ENCODE data around the gene TECTB. TPM values are rescaled to one million over a fixed set of nuclear protein-coding genes. Genes with fewer than 3 reads are reported as not detected.

Gene TECTB
- total RNA-seq, 1 donor from 2014 or later, result not detected

DNA sequence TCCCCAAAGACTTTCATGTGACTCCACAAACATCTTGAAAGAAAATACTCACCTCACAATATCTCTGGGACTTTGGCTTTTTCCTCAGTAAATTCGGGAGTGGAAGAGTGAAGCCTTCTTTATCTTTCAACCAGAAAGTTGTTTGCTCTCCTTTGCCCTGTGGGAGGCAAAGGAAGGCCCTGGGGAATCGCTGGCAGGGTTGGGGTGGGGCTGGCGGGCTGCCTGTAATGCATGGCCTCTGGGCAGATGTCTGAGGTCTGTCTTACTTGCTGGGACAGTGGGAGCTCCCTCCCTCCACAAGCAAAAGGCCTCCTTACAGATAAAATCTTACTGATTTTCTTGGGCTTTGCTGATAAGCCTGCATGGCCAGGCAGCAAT lies 24.9 kb downstream of the TECTB start:
- no peak for DNase-seq (ENCODE audit: low spot score in 2 of 2, unreplicated experiment in 2 of 2)
- no peak overlapping the region for H3K4me3 Mint-ChIP-seq

DNA sequence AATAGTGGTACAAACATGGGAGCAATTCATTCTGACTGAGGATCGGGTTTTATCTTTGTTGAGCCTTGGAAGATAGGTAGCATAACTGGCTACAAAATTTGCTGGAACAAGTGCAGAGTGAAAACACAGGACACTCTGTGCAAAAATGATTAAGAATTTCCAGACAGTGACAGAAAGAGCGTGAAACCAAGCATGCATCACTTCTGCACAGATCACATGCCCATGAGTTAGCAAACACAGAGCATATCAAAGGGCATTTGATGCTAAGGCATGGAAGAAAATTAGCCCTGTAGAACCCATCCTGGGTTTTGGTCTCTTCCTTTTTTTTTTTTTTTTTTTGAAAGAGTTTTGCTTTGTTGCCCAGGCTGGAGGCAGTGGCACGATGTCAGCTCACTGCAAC lies 28.3 kb downstream of the TECTB start:
- Mint-ChIP-seq H3K4me1 (peaks cover 4% of the 10 kb centered on the region), H3K27me3 (ENCODE audit: low read depth) (peaks cover 45% of the 10 kb centered on the region), H3K27ac (no peak overlapping the region), H3K9me3 (no peaks in the 10 kb centered on the region), H3K4me3 (no peak overlapping the region), H3K36me3 (no peaks in the 10 kb centered on the region)
- no peak for TF ChIP-seq CTCF (IDR thresholded peaks at IDR 0.05; ENCODE audit: unreplicated experiment)
- DNase-seq (ENCODE audit: low spot score in 2 of 2, unreplicated experiment in 2 of 2), result no peak

More for the DNA sequence above, 24.9 kb downstream of the TECTB start:
- H3K4me1 Mint-ChIP-seq, result peaks cover 4% of the 10 kb centered on the region
- TF ChIP-seq CTCF (IDR thresholded peaks at IDR 0.05; ENCODE audit: unreplicated experiment), result no peak
- peaks cover 39% of the 10 kb centered on the region for H3K27me3 Mint-ChIP-seq (ENCODE audit: low read depth)
- H3K27ac Mint-ChIP-seq, result no peak overlapping the region
- H3K9me3 Mint-ChIP-seq, result no peaks in the 10 kb centered on the region
- no peaks in the 10 kb centered on the region for H3K36me3 Mint-ChIP-seq

GRCh38 chr10:112313234-112313633 lies 30.0 kb downstream of the TECTB start:
- Mint-ChIP-seq H3K27me3 (ENCODE audit: low read depth) (peaks cover 47% of the 10 kb centered on the region), H3K4me1 (no peaks in the 10 kb centered on the region), H3K27ac (no peak overlapping the region), H3K36me3 (no peaks in the 10 kb centered on the region), H3K9me3 (no peaks in the 10 kb centered on the region), H3K4me3 (no peak overlapping the region)
- no peak for TF ChIP-seq CTCF (IDR thresholded peaks at IDR 0.05; ENCODE audit: unreplicated experiment)
- no peak for DNase-seq (ENCODE audit: low spot score in 2 of 2, unreplicated experiment in 2 of 2)

DNA sequence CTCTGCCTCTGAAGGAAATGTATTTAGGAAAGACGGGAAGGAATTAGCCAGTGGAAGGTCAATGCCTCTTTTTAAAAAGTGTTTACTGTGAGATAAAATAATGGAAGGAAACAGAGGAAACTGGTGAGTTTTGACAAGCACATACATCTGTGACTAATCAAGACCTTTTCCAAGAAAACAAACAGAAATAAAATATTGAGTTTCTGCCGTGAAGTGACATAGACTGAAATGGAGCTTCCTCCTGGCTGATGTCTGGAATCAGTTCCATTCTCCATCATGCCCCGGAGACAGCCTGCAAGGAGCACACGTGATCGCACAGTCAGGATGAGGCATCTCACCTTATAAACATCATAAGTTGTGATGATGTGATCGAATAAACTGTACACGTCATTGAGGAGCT lies 30.7 kb downstream of the TECTB start:
- no peak overlapping the region for H3K27ac Mint-ChIP-seq
- no peaks in the 10 kb centered on the region for H3K4me1 Mint-ChIP-seq
- H3K27me3 Mint-ChIP-seq (ENCODE audit: low read depth), result peaks cover 50% of the 10 kb centered on the region
- no peaks in the 10 kb centered on the region for H3K36me3 Mint-ChIP-seq
- TF ChIP-seq CTCF (IDR thresholded peaks at IDR 0.05; ENCODE audit: unreplicated experiment), result no peak
- no peaks in the 10 kb centered on the region for H3K9me3 Mint-ChIP-seq
- H3K4me3 Mint-ChIP-seq, result no peak overlapping the region
- DNase-seq (ENCODE audit: low spot score in 2 of 2, unreplicated experiment in 2 of 2), result no peak

DNA sequence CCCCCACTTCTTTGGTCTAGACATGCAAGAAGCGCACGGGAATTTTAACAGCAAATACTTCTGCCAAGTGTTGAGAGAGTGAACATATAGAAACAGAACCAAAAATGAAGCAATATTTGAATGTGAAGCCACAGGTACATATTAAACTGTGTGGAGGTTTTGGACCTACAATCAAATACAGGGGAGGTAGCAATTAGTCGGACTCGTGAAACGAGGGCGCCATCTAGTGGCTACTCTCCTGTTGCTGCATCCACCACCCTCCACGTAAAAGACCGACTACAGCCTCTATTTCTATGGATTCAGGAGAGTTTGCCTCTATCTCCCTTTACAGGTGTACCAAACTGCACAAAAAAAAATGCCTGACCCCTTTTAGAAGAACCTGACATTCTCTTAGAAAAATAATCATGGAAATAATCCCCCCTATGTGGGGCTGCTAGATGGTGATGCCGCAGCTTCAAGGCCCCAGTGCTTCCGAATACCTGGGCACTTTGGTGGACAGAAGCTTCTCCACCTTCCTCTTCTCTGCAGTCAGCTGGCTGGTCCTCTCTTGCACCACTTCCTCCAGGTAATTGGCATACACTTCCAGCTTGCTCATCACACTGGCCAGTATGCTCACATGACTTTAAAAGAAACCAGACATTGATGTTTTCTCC lies 31.7 kb downstream of the TECTB start:
- H3K4me3 Mint-ChIP-seq, result no peak overlapping the region
- no peaks in the 10 kb centered on the region for H3K36me3 Mint-ChIP-seq
- peaks cover 53% of the 10 kb centered on the region for H3K27me3 Mint-ChIP-seq (ENCODE audit: low read depth)
- H3K4me1 Mint-ChIP-seq, result no peaks in the 10 kb centered on the region
- H3K9me3 Mint-ChIP-seq, result no peaks in the 10 kb centered on the region
- TF ChIP-seq CTCF (IDR thresholded peaks at IDR 0.05; ENCODE audit: unreplicated experiment), result peak; percentile 83
- no peak overlapping the region for H3K27ac Mint-ChIP-seq
- DNase-seq (ENCODE audit: low spot score in 2 of 2, unreplicated experiment in 2 of 2), result peak; percentile 73 to 87

- H3K4me1 Mint-ChIP-seq, result peaks cover 10% of the 10 kb centered on the region
- TF ChIP-seq CTCF (IDR thresholded peaks at IDR 0.05; ENCODE audit: unreplicated experiment), result no peak
- DNase-seq (ENCODE audit: low spot score in 2 of 2, unreplicated experiment in 2 of 2), result no peak
- no peak overlapping the region for H3K27ac Mint-ChIP-seq
- H3K4me3 Mint-ChIP-seq, result no peak overlapping the region
- no peaks in the 10 kb centered on the region for H3K36me3 Mint-ChIP-seq
- peaks cover 12% of the 10 kb centered on the region for H3K27me3 Mint-ChIP-seq (ENCODE audit: low read depth)
- H3K9me3 Mint-ChIP-seq, result no peaks in the 10 kb centered on the region
These were observed 44.5 kb downstream of the TECTB start for GRCh38 chr10:112327678-112328077.

Data from mesothelial cell of epicardium (in vitro differentiated cells).